Uterus (tissue), 2 donors: Measurements from ENCODE around the gene MMP20.

Experiments
- CTCF ChIP-seq, 4 experiments: fragments of 200-600 bp in 2 of 4; fragments of 450-650 bp in 2 of 4; sonication (generic) in 2 of 4; IDR thresholded peaks; one replicate each; pipeline ENCODE4 v1.5.1; 2016 to 2019; ENCODE audit warnings: antibody characterized with exemption in 4 of 4, mild to moderate bottlenecking in 2 of 4, moderate library complexity in 1 of 4
- POLR2A ChIP-seq, 2 donors: fragments of 450-650 bp; IDR thresholded peaks; one replicate each; pipeline ENCODE4 v1.6.1; 2016; ENCODE audit warnings: antibody characterized with exemption in 2 of 2, mild to moderate bottlenecking in 1 of 2, moderate library complexity in 1 of 2

GRCh38 chr11:102591160-102591718, 33.9 kb downstream of the MMP20 start:
- TF ChIP-seq CTCF (IDR thresholded peaks at IDR 0.05) (no peak), POLR2A (IDR thresholded peaks at IDR 0.05) (no peak)
